Medulla oblongata (tissue), 1 donor: ENCODE measurements around the gene TMEFF2.

Experiments
- DNase-seq: peaks from one replicate; pipeline ENCODE4 v3.0.0-alpha.2; 2015; ENCODE audit errors: extremely low spot score

TMEFF2 gene

GRCh38 chr2:191968120-191968519 lies 226.6 kb downstream of the TMEFF2 start:
- DNase-seq, result no peak

DNA sequence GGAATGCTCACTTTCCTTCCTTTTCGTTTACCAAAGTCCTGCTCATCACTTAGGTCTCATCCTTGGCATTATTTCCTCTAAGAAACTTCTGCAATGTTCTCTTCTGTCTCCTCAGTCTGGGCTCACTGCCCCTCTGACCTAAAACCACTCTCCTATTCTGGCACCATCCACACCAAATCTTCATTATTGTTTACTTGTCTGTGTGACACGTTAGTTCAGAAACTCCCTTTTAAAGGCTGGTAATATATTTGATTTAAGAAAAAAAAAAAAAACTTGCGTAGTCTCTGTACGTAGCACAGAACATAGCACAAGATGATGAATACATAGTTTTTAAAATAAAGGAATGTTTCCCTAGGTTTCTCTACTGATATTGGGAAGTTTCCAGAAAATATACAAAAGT lies 229.0 kb downstream of the TMEFF2 start:
- DNase-seq, result no peak

DNA sequence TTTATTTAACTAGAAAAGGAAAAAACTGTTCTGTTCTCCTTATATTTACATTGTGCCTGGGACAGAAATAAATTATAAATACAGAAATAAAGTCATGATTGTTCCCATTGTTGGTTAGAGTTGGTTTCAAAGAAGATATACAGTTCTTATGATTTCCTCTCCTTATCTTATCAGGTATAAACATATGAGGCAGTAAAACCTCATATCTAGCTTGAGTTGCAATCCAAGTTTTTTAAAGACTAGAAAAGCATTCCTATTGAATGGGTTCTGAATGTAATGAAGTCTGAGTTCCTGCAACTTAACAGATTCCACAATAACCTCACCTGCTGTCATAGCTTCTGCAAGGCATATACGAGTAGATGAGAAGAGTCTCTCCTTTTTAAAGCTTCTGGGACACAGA lies 233.2 kb downstream of the TMEFF2 start:
- no peak for DNase-seq

- DNase-seq, result no peak
These were observed 235.5 kb downstream of the TMEFF2 start for GRCh38 chr2:191959209-191959608.

DNA sequence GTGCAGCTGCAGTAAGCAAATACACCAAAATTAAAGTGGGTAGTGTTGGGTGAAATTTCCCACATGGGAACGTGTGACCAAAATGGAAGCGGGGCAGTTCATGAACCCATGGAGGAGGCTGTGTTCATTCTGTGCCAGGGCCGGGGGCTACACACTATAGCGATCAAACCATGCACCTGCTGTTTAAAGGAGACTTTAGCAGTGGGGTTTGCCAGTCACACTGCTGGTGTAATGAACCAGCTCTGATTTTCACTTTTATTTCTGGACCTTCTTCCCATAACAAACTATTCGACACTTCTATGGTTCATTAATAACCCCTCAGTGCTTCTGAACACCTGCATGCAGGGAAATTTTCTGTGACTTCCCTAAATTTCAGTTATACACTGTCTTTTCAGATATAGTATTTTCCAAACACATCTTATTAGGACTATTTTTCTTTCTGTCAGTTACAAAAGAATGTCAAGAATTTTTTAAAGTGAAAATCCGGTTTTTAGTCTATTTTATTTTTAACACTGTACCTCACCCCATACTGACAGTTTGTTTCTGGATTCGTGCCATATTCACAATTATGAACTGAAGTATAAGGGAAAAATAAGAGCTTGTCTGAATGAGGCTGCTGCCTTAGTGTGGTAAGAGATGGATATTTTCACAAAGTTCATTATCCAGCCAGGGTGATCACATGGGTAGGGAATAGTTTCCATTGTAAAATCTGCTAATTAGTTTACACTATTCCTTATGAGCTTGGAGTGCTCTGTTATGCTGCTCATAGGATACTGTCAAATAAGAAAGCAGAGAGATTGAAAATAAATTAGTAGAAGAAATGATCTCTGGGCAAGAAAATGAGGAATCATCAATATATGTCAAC lies 236.5 kb downstream of the TMEFF2 start:
- no peak for DNase-seq

- no peak for DNase-seq
These were observed 240.3 kb downstream of the TMEFF2 start for GRCh38 chr2:191954451-191954850.

- DNase-seq, result no peak
These were observed 242.0 kb downstream of the TMEFF2 start for GRCh38 chr2:191952515-191953270.

DNA sequence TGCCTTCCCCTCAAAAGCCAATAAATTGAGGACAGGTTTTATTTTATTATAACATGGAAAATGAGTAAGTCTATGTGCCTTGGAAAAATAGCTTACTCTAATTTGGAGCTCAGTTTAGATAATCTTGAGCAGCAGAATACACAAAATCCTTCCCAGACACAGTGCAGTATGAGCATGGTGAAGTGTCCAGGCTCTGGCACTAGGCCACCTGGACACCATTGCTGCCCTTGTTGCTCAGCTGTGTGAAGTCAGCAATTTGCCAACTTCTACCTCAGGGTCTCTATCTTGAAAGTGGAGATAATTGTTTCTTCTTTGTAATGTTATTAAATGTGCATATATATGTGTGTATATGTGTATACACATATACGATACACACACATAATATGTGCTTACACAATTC lies 242.9 kb downstream of the TMEFF2 start:
- DNase-seq, result peak; percentile 39

GRCh38 chr2:191951376-191951775 lies 243.4 kb downstream of the TMEFF2 start:
- DNase-seq, result no peak

DNA sequence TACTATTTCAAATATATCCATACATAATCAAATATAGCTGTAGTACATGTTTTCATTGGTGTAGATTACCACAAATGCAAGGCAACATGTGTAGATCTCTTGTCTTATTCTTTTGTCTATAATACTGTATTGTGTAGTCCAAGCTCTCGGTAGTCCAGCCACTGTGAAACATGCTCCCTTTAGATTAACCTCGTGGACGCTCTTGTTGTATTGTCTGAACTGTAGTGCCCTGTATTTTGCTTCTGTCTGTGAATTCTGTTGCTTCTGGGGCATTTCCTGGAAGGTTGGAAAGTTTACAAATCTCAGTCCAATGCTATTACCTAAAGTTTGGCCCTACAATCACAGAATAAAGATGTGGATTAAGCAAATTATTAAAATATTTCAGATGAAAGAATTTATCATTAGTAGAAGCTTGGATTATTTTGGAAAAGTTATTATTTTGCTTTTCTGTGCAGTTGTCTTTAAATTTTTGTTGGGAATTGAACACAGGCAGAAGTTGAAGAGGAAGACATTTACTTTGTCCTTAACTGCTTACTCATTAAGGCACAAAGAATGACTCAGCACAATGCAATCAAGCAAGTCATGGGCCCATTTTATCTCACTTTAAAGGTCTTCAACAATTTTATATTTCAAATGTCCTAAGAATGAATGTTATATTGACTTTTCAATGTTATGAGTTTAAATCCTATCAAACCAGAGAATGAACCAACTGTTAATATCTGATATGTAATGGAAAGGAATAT lies 244.4 kb downstream of the TMEFF2 start:
- no peak for DNase-seq

GRCh38 chr2:191947235-191947634 lies 247.5 kb downstream of the TMEFF2 start:
- no peak for DNase-seq

DNA sequence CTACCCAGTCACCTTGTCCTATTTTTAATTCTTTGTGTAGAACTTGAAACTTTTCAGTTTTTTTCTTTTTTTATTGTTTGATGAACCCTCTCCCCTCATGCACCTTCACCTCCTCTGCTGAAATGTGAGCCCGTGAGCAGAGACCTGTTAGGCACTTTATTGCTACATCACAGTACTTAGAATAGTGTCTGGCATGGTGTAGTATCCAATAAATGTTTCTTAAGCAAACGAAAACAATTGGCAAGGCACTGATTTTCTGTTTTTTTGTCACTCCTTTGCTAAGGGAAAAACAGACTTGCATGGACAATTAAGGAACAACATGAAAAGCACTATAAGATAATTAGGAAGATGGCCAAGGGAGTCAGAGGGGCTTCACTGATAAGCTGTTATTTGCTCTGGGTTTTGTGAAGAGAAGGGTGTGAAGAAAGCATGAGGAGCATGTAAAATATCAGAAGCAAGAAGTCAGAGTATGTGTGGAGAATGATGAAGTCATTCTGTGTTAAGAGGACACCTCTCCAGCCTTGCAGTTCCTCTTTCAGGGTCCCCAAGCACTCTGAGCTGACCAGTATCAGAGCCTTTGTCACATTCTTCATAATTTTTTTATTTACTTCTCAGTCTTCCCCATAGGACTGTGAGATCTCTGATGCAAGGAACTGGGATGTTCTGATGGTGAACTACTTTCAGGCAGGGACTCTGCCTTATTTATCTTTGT lies 248.1 kb downstream of the TMEFF2 start:
- DNase-seq, result no peak

DNA sequence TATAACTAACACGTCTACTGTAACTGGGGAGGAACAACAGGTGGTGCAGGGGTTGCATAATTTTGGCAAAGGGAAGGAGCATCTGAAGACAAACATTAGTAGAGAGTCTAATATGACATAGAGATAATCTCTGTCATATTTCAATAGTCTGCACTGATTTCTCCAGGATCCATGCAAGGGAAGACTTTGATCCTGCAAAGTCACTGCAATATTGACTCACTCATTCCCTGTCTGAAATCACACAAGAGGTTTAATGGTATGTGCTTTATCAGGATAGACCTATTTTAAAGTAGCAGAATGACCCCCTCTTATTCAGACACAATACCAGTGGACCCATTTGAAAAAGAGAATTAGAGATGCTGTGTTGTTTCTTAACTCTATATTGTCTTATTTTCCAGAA lies 249.1 kb downstream of the TMEFF2 start:
- DNase-seq, result no peak

DNA sequence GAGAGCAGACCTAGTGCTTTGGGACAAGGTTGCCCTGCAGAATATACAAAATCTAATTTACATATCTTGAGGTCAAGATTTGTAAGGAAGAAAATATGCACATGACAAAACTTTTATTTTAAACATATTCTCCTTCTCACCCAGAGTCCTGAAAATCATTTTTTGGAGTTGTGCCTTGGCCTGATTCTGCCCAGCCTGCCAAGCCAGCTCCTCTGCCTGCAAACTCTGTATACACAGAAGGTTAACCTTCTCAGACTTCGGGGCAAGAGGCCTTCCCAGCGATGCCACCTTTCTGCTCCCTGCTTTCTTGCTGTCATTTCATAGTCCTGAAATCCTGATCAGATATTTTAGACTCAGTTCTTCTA lies 252.0 kb downstream of the TMEFF2 start:
- DNase-seq, result no peak

DNA sequence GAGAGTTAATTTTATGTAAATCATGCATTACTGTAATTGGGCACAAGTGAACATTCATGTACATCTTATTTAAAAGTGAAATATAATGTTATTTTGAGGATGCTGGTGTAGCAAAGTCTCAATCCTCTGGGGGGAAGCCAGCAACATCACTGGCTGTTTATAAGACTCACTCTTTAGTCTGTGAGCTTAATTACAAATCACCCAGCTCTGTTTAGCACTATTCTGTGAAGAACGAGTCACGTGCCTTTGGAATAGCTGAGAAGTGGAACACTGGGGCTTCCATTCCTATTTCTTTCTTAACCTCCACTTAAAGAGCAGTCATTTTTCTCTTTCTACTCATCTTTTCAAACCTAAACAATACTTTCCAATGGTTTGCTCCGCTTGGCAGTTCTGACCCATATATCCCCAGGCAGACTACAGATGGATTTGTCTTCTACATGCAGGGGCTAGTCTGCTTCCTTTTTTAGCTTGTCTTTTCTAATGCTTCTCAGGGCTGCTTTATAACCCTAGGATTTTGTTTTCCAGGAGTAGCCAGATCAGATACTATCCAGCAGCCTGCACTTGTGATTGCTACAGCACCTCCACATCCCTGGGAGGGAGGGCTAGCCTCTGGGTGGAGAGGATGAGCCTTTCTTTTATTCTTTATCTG lies 252.5 kb downstream of the TMEFF2 start:
- peak; percentile 12 for DNase-seq

DNA sequence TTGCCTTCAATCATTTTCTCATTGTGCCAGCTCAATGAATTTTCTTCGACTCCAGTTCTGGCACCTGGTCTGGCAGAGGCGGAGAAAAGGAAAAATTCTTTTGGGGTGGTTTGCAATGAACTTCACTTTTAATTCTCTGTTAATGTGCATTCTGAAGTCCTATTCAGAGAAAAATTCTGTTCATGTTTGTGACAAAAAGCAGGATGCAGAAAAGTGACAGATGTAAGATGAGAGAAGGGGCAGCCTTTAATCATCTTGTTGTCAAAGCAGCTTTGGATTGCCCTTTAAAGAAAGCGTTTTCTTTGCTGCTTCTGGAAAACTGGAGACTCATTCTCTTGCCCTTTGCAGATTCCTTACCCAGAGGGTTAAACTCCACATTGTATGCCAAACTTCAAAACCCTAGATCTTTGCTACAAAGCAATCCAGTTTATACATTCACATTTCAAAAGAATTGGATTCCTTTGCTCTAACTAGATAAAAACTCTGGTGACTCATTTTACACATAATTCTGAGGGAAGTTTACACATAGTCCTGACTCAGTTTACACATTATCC lies 253.3 kb downstream of the TMEFF2 start:
- no peak for DNase-seq

DNA sequence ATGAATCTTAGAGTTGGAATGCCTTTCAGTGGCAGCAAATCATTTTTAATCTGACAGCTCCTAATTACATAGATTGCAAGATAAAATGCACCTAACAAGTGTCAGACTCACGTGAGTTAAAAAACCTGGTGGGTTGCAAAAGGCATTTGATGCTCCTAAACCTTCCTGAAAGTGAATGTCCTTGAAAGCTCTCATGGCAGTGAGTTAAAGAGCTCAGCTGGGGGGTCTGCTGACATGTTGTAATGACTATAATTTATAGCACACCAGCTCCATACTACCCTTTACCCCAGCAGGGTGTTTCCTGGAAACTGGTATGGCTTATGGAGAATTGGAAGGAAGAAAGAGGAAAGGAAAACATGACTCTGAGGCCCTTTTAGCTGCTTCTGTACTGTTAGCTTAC lies 256.0 kb downstream of the TMEFF2 start:
- no peak for DNase-seq

DNA sequence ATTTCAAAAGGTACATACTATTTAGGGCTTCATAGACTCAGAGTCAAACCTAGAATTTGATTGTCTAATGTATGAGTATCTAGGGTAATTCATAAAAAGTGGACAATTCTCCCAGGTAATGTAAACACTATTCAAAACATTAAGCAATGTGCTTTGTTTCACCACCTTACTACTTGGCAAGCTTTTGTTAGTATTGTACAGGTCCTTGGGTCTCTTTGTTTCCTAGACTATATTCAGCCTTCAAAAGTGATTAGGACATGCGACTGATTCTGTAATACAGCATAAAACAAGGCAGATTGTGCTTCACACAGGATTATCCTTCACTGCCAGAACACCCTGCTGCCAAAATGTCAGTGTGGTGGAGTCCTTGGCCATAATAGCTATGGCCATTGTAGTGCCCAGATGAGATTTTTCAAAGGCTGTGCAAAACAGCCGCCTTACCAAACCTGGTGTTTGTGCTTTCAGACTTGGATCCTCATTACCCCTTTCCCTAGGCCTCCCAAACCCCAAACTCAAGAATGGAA lies 257.8 kb downstream of the TMEFF2 start:
- no peak for DNase-seq

GRCh38 chr2:191935247-191935646 lies 259.5 kb downstream of the TMEFF2 start:
- no peak for DNase-seq

DNA sequence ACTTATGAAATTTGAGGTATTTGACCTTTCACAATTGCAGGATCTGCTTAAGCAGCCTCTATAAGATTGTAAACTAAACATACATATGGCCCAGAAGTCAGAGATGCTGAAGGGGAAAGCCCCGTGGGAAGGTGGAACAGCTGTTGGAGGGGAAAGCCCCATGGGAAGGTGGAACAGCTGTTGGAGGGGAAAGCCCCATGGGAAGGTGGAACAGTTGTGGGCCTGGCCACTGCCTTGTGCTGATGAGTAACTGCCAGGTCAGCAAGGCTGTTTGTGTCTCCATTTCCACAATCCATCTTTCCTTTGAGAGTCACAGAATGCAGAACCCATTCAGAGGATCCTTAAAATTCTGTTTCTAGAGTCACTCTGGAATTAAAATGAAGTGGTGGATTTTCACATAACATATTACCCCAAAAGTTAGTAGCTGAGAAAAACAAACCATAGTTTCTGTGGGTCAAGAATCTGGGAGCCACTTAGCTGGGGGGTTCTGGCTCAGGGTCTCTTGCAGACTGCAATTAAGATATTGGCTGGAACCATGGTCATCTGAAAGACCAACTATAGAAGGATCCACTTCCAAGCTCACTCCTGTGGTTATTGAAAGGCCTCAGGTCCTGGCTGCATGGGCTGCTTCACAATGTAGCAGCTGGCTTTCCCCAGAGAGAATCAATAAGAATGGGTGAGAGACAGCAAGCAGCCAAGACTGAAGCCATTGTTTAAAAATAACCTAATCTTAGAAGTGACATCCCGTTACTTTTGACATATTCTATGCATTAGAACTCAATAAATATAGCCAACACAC lies 261.2 kb downstream of the TMEFF2 start:
- DNase-seq, result no peak
